RCC 7860 (cell line): ENCODE results near the gene COL18A1.
"Not testable (repeated sequence)": the region's sequence is repeated elsewhere in the genome, so short reads cannot be mapped to it uniquely, and the experiment has no call there.

Source experiments
- DNase-seq: peaks from one replicate; pipeline ENCODE4 v3.0.0-alpha.2; 2015; ENCODE audit warnings: low spot score
- FAIRE-seq: peaks from 2 replicates; lab custom pipeline; 2012; peaks lifted over from hg19 to GRCh38; lab: Jason Lieb, UNC

The COL18A1 gene

GRCh38 chr21:45366931-45367401 lies 38.0 kb upstream of the COL18A1 start:
- peak; percentile 95 for DNase-seq
- FAIRE-seq: peak; percentile 90

GRCh38 chr21:45367402-45368351 lies 37.3 kb upstream of the COL18A1 start:
- no peak for FAIRE-seq
- DNase-seq: peak; percentile 5

- not testable (repeated sequence) for FAIRE-seq, DNase-seq
These were observed 35.9 kb upstream of the COL18A1 start for GRCh38 chr21:45369018-45369417.

- DNase-seq (no peak), FAIRE-seq (no peak)
These were observed 34.4 kb upstream of the COL18A1 start for GRCh38 chr21:45370575-45370974.

GRCh38 chr21:45371081-45371480 lies 33.9 kb upstream of the COL18A1 start:
- FAIRE-seq: no peak
- no peak for DNase-seq

GRCh38 chr21:45371655-45372054 lies 33.3 kb upstream of the COL18A1 start:
- no peak for FAIRE-seq
- no peak for DNase-seq

- FAIRE-seq: peak; percentile 91
- DNase-seq: peak; percentile 86
These were observed 32.1 kb upstream of the COL18A1 start for GRCh38 chr21:45372732-45373355.

- DNase-seq: no peak
- FAIRE-seq: no peak
These were observed 30.8 kb upstream of the COL18A1 start for GRCh38 chr21:45373991-45374816.

- FAIRE-seq (no peak), DNase-seq (no peak)
These were observed 30.0 kb upstream of the COL18A1 start for GRCh38 chr21:45374826-45375455.

GRCh38 chr21:45376459-45377324 lies 28.3 kb upstream of the COL18A1 start:
- DNase-seq (no peak), FAIRE-seq (no peak)

GRCh38 chr21:45377325-45377709 lies 27.6 kb upstream of the COL18A1 start:
- no peak for FAIRE-seq

GRCh38 chr21:45377866-45378257 lies 27.1 kb upstream of the COL18A1 start:
- DNase-seq: no peak
- no peak for FAIRE-seq

More at GRCh38 chr21:45377325-45377709, 27.6 kb upstream of the COL18A1 start:
- DNase-seq: no peak

GRCh38 chr21:45378258-45378966 lies 26.6 kb upstream of the COL18A1 start:
- no peak for FAIRE-seq
- DNase-seq: no peak

- FAIRE-seq (no peak), DNase-seq (no peak)
These were observed 25.6 kb upstream of the COL18A1 start for GRCh38 chr21:45379171-45379900.

GRCh38 chr21:45379901-45380330 lies 25.0 kb upstream of the COL18A1 start:
- DNase-seq: no peak
- no peak for FAIRE-seq

- DNase-seq (no peak), FAIRE-seq (no peak)
These were observed 24.4 kb upstream of the COL18A1 start for GRCh38 chr21:45380566-45380965.

- FAIRE-seq: no peak
These were observed 23.8 kb upstream of the COL18A1 start for GRCh38 chr21:45381036-45381787.

More at GRCh38 chr21:45381036-45381787, 23.8 kb upstream of the COL18A1 start:
- DNase-seq: no peak
